Renal cortex interstitium (tissue), 11 donors: ENCODE results near the gene CAMK2A. TPM values are rescaled to one million over a fixed set of nuclear protein-coding genes. Genes with fewer than 3 reads are reported as not detected.

ENCODE experiments used
- DNase-seq, 11 donors: peaks; one replicate each; pipeline ENCODE4 v3.0.0-alpha.2; 2013; ENCODE audit warnings: low read depth in 9 of 11, low spot score in 4 of 11; ENCODE audit errors: extremely low read depth in 1 of 11
- polyA plus RNA-seq, 3 donors: library from polyadenylated mRNA; unstranded; fragments of 120-200 nt; gene quantifications; one replicate each; pipeline ENCODE4 v1.2.1, GENCODE V29; 2013; ENCODE audit not compliant: insufficient read length in 3 of 3

Gene CAMK2A
- polyA plus RNA-seq, 3 donors = 3.8 to 4.9 (median 4.1) TPM

DNA sequence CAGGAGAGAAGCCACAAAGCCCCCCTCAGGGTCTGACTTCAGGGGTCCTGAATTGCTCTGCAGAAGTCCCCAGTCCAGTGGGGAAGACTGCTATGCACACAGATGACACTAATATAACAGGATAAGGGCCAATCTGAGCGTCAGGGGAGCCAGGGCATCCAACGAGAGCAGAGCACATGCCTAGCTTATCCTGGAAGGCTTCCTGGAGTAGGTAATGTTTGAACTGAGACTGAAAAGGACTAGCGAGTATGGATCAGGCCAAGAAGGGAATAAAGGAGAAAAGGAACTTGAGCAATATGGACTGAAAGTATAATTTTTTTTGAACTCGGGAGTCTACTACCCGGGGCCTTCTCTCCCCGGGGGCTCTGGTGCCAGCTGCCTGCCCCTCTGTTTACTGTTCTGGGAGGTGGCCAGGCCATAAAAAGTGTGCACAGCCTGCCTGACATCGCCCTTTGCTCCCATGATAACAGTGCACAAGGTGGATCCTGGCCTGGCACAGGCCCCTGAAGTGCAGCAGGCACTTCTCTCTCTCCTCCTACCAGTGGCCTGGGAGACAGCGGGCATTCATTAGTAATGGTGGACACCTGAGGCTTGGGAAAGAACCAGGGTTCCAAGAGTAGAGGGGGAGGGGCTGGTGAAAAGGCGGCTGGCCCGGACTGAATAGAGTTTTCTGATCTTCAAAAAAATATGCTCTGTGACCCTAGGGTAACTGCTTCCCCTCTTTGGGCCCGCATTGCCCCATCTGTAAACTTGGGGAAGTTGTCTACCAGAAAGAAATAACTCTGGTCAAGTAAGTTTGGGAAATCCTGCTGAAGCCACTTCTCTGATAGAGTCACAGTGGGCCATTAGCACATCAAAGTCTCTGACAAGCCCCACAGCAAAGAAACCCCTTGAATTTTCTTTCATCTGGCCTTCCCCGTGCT lies 104.3 kb downstream of the CAMK2A start:
- no peak for DNase-seq

DNA sequence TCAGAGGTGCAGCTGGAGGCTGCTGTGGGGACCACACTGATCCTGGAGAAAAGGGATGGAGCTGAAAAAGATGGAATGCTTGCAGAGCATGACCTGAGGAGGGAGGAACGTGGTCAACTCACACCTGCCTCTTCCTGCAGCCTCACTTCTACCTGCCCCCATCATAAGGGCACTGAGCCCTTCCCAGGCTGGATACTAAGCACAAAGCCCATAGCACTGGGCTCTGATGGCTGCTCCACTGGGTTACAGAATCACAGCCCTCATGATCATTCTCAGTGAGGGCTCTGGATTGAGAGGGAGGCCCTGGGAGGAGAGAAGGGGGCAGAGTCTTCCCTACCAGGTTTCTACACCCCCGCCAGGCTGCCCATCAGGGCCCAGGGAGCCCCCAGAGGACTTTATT lies 105.6 kb downstream of the CAMK2A start:
- DNase-seq = no peak

DNA sequence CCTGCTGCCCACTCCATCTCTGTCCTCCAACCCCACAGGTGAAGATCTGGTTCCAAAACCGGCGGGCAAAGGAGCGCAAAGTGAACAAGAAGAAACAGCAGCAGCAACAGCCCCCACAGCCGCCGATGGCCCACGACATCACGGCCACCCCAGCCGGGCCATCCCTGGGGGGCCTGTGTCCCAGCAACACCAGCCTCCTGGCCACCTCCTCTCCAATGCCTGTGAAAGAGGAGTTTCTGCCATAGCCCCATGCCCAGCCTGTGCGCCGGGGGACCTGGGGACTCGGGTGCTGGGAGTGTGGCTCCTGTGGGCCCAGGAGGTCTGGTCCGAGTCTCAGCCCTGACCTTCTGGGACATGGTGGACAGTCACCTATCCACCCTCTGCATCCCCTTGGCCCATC lies 106.1 kb downstream of the CAMK2A start:
- DNase-seq = no peak

DNA sequence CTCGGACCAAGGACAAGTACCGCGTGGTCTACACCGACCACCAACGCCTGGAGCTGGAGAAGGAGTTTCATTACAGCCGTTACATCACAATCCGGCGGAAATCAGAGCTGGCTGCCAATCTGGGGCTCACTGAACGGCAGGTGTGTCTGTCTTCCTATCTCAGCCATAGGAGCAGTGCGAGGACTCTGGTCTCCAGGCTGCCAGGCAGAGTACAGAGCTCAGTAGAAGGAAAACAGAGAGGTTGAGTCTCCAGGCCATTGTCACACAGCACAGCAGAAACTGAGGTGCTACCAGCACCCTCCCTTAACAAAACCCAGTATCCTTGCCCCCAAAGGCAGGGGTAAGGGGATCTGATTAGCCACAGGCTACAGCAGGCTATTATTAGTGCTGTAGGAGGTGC lies 106.8 kb downstream of the CAMK2A start:
- DNase-seq = no peak

DNA sequence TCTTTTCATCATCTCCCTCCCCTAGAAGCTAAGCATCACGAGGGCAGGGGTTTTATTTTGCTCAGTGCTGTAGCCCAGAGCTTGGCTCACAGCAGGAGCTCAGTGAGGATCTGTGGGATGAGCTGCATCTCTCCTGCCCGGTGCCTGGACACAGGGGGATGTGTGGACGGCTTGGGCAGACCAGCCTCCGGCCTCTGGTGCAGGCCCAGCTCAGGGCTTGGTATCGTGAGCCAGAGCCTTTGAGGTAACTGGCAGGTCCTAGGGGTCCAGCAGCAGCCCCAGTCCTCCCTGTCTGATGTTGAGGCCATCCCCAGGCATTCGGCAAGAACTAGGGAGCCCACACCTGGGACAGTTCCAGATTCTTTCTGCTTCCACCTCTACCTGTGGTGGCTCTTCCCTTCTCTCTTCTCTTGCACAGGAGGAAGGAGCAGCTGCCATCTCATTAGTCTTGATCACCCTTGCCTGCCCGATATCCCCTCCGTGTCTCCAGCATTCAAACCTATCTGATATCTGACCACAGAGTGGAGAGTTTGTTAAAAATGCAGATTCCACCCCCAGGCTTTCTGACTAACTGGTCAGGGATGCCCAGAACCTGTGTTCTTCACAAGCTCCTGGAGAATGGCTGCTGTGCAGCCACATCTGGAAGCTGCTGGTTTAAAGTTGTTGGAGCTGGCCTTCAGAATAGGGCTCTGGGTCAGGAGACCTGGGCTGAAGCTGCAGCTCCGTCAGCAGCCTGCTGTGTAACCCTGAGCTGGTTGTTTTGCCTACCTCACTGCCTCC lies 107.6 kb downstream of the CAMK2A start:
- no peak for DNase-seq

DNA sequence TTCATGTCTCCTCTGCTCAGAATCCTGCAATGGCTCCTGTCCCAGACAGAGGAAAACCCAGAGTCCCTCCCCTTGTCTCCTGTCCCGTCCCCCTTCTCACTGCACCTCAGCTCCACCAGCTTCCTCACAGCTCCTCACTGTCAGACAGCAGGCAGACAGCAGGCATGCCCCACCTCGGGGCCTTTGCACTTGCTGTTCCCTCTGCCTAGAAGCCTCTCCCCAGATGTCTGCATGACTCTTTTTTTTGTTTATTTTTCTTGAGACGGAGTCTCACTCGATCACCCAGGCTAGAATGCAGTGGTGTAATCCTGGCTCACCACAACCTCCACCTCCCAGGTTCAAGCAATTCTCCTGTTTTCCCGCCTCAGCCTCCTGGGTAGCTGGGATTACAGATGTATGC lies 108.5 kb downstream of the CAMK2A start:
- DNase-seq = no peak

DNA sequence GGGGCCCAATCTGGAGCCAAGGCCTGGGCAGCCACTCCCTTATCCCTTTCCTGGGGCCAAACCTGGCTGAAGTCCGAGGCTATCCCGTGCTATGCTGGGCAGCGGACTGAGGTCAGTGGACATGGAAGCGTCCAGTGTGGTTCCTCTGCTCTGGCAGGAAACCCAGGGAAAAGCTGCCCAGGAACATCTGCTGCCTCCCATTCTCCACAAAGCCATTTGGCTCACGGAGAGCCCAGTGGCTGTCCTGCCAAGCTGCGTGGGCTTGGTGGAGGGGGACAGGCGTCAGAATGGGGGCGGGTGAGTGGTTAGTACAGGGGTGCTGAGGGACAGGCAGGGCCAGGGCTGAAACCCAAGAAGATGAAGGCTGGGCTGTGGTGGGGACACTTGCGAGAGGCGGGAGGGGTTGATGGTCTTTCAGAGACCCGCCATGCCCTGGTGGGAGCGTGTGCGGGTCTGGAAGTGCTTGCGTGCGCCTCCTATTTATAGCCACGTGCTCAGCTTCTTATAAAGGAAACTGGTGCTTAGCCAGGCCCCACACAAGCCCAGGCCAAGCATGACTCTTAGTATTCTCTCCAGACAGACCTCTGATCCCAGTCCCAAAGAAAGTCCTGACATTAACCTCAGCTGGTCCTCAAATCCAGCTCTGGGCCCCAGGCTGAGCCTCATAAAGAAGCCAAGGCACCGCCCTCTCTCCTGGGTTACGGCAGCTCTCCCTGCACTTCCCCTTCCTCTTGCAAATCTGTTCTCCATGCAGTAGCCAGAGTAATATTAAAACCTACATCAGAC lies 109.1 kb downstream of the CAMK2A start:
- no peak for DNase-seq

DNA sequence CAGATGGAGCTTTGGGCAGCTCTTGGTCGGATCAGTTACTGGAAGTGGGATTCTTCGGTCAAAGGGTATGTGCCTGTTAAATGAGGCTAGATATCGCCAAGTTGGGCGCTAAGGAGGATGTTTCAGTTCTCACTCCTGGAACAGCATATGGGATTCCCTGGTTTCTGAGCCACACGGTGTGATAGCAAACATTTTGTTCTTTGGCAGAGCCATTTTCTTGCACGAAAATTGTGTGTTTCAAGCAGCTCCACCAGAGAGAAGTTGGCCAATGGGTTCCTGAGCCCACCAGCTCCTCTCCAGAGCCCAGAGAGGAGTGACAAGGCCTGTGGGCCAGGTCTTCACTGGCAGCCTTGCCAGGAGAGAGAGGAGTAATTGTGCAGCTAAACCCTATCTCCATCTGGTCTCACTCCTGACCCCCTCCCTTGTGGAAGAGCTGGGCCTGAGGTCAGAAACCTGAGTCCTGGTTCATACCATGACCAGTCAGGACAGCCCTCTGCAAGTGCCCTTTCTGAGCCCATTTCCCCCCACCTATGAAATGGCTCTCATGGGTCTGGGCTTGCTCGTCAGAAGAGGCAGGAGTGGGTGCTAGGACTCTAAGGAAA lies 110.5 kb downstream of the CAMK2A start:
- no peak for DNase-seq

DNA sequence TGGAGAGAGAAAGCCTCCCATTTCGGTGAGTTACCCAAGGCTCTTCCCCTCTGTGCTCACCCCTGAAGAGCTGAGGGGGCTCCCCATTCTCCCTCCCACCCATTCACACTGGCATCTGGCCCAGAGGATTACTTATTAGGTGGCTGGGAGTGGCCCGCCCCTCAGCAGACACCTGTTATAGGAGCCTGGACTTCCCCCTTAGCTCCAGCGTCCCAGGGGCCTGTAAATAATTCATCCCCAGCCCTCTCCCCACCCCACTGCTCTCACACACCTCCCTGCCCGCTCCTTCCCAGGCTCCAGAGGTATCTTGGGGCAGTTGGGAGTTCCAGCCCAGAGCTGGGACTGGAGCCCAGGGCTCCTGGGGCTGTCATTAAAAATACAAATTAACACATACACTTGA lies 111.3 kb downstream of the CAMK2A start:
- DNase-seq = no peak

DNA sequence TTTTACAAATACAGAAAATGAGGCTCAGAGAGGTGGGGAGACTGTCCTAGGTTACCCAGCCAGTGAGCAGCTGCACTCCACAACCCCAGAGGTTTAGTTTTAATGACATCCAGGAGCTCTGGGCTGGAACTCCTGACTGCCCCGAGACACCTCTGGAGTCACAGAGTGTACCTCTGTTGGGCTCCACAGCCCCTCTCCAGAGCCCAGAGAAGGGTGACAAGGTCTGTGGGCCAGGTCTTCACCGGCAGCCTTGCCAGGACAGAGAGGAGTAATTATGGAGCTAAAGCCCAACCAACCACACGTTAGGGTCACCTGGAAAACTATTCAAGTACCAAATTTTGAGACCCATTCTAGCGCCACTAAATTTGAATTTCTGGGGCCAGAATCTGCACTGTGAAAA lies 111.9 kb downstream of the CAMK2A start:
- DNase-seq = no peak

DNA sequence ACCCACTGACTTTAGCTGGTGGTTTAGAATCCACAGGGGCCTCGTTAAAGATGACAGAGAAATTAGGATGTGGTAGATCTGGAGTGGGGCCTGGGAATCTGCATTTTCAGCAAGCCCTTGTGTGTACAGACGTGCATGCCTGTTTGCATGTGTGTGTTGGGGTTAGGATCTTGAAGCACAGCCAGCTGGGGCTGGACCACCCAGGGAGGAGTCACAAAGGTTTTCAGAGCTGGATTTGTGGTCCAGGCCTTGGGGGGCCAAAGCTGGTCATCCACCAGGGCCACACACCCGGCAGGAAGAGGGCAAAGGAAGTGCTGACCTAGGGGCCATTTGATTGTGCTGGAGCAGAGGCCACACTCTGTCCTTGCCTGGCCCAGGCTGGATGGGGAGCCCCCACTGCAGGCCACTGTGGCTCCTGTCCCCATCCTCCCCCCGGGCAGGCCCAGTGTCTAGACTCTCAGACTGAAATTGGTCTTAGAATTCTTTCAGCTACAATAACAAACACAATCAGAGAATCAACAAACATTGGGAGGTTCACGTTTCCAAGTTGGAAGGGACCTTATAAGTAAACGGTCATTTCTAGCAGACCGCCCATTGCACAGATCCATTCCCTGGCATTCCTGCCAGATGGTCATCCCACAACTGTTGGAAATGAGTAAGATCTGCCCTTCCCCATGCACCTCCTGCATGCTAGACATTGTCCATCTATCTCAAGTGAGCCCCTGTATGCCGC lies 112.7 kb downstream of the CAMK2A start:
- no peak for DNase-seq

DNA sequence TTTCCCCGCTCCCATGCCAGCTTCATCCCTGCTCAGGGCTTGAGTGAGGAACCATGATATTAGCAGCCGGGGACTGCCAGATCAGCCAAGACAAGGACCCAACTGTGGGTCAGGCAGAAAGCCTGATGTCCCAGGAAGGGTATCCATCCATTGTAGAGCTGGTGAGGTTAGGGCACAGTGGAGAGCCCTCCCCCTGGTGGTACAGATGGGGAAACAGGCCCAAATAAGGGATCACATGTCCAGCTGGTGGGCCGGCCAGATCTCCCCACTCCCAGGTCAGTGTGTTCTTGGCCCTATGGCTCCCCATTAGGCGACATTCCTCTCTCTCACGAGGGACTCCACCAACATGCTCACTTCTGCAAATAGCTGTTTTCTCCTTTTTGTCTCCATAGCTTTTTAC lies 114.0 kb downstream of the CAMK2A start:
- no peak for DNase-seq

DNA sequence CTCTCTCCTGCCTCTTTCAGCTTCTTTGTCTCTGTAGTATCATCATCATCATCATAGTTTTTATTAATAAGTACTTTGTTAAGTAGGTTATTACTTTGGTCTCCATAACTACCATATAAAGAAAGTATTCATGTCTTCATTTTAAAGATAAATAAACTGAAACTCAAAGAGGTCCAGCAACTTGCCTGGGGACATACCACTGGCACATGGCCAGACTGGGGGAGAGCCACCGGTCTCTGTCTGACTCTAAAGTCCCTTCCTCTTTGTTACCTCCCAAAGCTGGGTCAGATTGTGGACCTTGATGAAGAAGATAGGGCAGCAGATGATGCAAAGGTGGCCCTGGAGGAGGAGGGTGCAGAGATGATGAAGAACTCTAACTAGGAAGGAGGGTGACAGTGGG lies 114.5 kb downstream of the CAMK2A start:
- DNase-seq = no peak

DNA sequence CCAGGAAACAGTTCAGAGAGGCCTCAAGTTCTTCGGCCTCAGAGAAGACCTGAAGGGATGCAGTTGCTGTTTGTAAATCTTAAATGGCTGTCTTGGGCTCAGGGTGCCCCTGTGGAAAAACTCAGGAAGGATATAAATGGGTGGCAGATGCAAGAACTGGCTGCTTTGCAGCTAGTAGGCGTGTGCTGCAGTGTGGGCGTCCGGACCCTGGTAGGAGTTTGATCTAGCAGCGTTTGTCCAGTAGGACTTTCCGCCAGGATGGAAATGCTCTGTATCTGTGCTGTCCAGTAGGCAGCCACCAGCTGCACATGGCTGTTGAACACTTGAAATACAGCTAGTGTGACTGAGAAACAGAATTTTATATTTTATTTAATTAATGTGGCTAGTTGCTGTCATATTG lies 115.3 kb downstream of the CAMK2A start:
- DNase-seq = no peak

DNA sequence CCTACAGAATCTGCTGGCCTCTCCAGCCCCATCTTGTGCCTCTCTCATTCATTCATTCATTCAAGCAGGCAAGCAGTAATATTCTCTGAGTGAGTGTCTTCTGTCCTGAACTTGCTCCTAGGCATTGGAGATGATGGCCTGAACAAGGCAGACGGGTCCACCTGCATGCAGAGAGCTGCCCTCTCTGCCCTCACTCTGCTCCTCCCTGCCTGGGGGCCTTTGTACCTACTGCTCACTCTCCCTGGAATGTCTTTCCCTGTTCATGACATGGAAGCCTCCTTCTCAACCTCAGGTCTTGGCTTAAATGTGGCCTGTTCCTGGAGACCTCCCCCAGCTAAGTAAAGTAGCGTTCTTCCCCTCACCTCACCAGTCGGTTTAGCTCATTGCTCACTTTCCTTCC lies 116.4 kb downstream of the CAMK2A start:
- no peak for DNase-seq

DNA sequence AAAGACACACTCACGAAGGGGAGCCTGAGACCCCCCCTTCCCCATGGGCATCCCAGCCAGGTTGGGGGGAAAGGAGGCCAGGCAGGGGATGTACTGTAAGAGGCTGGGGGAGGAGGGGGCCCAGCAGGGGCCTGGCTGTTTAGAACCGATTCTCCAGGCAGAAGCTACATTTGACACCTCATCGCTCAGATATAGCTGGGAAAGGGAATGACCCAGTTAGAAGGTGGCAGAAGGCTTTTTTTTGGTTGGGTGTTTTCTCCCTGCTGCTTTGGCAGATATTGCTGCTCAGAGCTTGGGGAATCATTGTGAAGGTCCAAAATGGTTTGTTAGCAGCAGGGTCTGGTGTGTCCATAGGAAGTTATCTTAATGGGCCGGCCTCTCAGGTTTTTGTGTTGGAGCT lies 117.0 kb downstream of the CAMK2A start:
- no peak for DNase-seq

DNA sequence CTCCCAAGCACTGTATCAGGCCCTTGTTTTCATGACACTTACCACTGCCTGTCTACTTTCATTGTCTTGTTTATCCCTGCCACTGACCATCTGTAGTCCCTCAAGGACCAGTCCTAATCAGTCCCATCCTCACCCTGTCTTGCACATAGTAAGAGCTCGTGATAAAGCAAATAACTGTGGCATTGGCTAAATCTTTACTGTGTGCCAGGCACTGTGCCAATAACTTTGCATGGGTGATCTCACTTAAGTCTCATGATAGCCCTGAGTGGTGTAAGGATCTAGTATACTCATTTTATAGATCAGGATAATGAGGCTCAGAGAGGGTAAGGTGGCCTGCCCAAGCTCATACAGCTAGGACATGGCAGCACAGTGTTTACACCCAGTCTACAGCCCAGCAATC lies 117.4 kb downstream of the CAMK2A start:
- DNase-seq = no peak
